ENCODE data around the gene TXNDC11. TPM values are rescaled to one million over a fixed set of nuclear protein-coding genes. Genes with fewer than 3 reads are reported as not detected.

TXNDC11 gene
- total RNA-seq, 1 donor from 2014 or later = 52.7 TPM

GRCh38 chr16:11679941-11680911 is 62.4 kb downstream of the TXNDC11 start:
- no peaks in the 10 kb centered on the region for H3K9me3 Mint-ChIP-seq

GRCh38 chr16:11679250-11679649 is 63.4 kb downstream of the TXNDC11 start:
- Mint-ChIP-seq H3K4me3 (no peak overlapping the region), H3K4me1 (ENCODE audit: low read depth) (peaks cover 39% of the 10 kb centered on the region), H3K27ac (no peak overlapping the region), H3K27me3 (ENCODE audit: insufficient read depth) (no peaks in the 10 kb centered on the region), H3K36me3 (ENCODE audit: low read depth) (peaks cover 44% of the 10 kb centered on the region), H3K9me3 (no peaks in the 10 kb centered on the region)
- no peak for DNase-seq (ENCODE audit: low spot score)
- intact Hi-C loops (cut with micrococcal nuclease) = no loop called here

More at GRCh38 chr16:11679941-11680911, 62.4 kb downstream of the TXNDC11 start:
- no peak for DNase-seq (ENCODE audit: low spot score)
- Mint-ChIP-seq H3K36me3 (ENCODE audit: low read depth) (peaks cover 50% of the 10 kb centered on the region), H3K4me3 (no peak overlapping the region), H3K4me1 (ENCODE audit: low read depth) (peaks cover 45% of the 10 kb centered on the region), H3K27ac (peak overlapping the region; percentile 65), H3K27me3 (ENCODE audit: insufficient read depth) (no peaks in the 10 kb centered on the region)
- intact Hi-C loops (cut with micrococcal nuclease) = no loop called here

- Mint-ChIP-seq H3K27me3 (ENCODE audit: insufficient read depth) (no peaks in the 10 kb centered on the region), H3K4me3 (no peak overlapping the region), H3K4me1 (ENCODE audit: low read depth) (peaks cover 36% of the 10 kb centered on the region), H3K9me3 (no peaks in the 10 kb centered on the region), H3K27ac (peak overlapping the region; percentile 40), H3K36me3 (ENCODE audit: low read depth) (peaks cover 37% of the 10 kb centered on the region)
- no peak for DNase-seq (ENCODE audit: low spot score)
- intact Hi-C loops (cut with micrococcal nuclease) = no loop called here
These were observed 64.4 kb downstream of the TXNDC11 start for GRCh38 chr16:11677959-11678881.

- no peaks in the 10 kb centered on the region for H3K27me3 Mint-ChIP-seq (ENCODE audit: insufficient read depth)
- DNase-seq (ENCODE audit: low spot score) = no peak
- H3K36me3 Mint-ChIP-seq (ENCODE audit: low read depth) = peaks cover 30% of the 10 kb centered on the region
- H3K27ac Mint-ChIP-seq = peak overlapping the region; percentile 40
- no peak overlapping the region for H3K4me3 Mint-ChIP-seq
- intact Hi-C loops (cut with micrococcal nuclease) = no loop called here
- no peaks in the 10 kb centered on the region for H3K9me3 Mint-ChIP-seq
- H3K4me1 Mint-ChIP-seq (ENCODE audit: low read depth) = peaks cover 35% of the 10 kb centered on the region
These were observed 65.2 kb downstream of the TXNDC11 start for GRCh38 chr16:11677451-11677951.

GRCh38 chr16:11676799-11677198 is 65.9 kb downstream of the TXNDC11 start:
- no peak for DNase-seq (ENCODE audit: low spot score)
- Mint-ChIP-seq H3K9me3 (no peaks in the 10 kb centered on the region), H3K27ac (no peak overlapping the region), H3K4me3 (no peak overlapping the region), H3K4me1 (ENCODE audit: low read depth) (peaks cover 35% of the 10 kb centered on the region), H3K27me3 (ENCODE audit: insufficient read depth) (no peaks in the 10 kb centered on the region), H3K36me3 (ENCODE audit: low read depth) (peaks cover 28% of the 10 kb centered on the region)
- intact Hi-C loops (cut with micrococcal nuclease) = no loop called here

- no peak for DNase-seq (ENCODE audit: low spot score)
- Mint-ChIP-seq H3K9me3 (no peaks in the 10 kb centered on the region), H3K27me3 (ENCODE audit: insufficient read depth) (no peaks in the 10 kb centered on the region), H3K27ac (no peak overlapping the region), H3K4me3 (no peak overlapping the region), H3K36me3 (ENCODE audit: low read depth) (peaks cover 21% of the 10 kb centered on the region), H3K4me1 (ENCODE audit: low read depth) (peaks cover 34% of the 10 kb centered on the region)
- intact Hi-C loops (cut with micrococcal nuclease) = no loop called here
These were observed 66.8 kb downstream of the TXNDC11 start for GRCh38 chr16:11675561-11676511.

- Mint-ChIP-seq H3K27ac (peak overlapping the region; percentile 74), H3K9me3 (no peaks in the 10 kb centered on the region), H3K4me3 (no peak overlapping the region), H3K4me1 (ENCODE audit: low read depth) (peaks cover 34% of the 10 kb centered on the region), H3K36me3 (ENCODE audit: low read depth) (peaks cover 22% of the 10 kb centered on the region), H3K27me3 (ENCODE audit: insufficient read depth) (no peaks in the 10 kb centered on the region)
- intact Hi-C loops (cut with micrococcal nuclease) = no loop called here
- DNase-seq (ENCODE audit: low spot score) = no peak
These were observed 67.7 kb downstream of the TXNDC11 start for GRCh38 chr16:11674818-11675560.

GRCh38 chr16:11674001-11674817 is 68.4 kb downstream of the TXNDC11 start:
- intact Hi-C loops (cut with micrococcal nuclease) = no loop called here
- Mint-ChIP-seq H3K9me3 (no peaks in the 10 kb centered on the region), H3K4me1 (ENCODE audit: low read depth) (peaks cover 38% of the 10 kb centered on the region), H3K27ac (no peak overlapping the region), H3K27me3 (ENCODE audit: insufficient read depth) (no peaks in the 10 kb centered on the region), H3K36me3 (ENCODE audit: low read depth) (peaks cover 16% of the 10 kb centered on the region), H3K4me3 (no peak overlapping the region)
- DNase-seq (ENCODE audit: low spot score) = no peak

GRCh38 chr16:11673091-11674000 is 69.3 kb downstream of the TXNDC11 start:
- DNase-seq (ENCODE audit: low spot score) = no peak
- H3K27me3 Mint-ChIP-seq (ENCODE audit: insufficient read depth) = no peaks in the 10 kb centered on the region
- peaks cover 38% of the 10 kb centered on the region for H3K4me1 Mint-ChIP-seq (ENCODE audit: low read depth)
- no peaks in the 10 kb centered on the region for H3K9me3 Mint-ChIP-seq
- intact Hi-C loops (cut with micrococcal nuclease) = no loop called here
- H3K4me3 Mint-ChIP-seq = peak overlapping the region; percentile 22
- peaks cover 13% of the 10 kb centered on the region for H3K36me3 Mint-ChIP-seq (ENCODE audit: low read depth)
- H3K27ac Mint-ChIP-seq = no peak overlapping the region
